Liver (tissue), 9 donors: Measurements from ENCODE around the gene RGS17. TPM values are rescaled to one million over a fixed set of nuclear protein-coding genes. Genes with fewer than 3 reads are reported as not detected.
"Not testable (repeated sequence)": the region's sequence is repeated elsewhere in the genome, so short reads cannot be mapped to it uniquely, and the experiment has no call there.

Experiments
- DNase-seq: peaks from one replicate; pipeline ENCODE4 v3.0.0-alpha.2; 2017; ENCODE audit warnings: low spot score
- H3K27ac ChIP-seq, 2 donors: one replicate each; pipeline ENCODE4 v1.7.0; 2013; ENCODE audit warnings: inconsistent platforms in 2 of 2, low read length in 2 of 2, control low read depth in 1 of 2, low read depth in 1 of 2, mild to moderate bottlenecking in 1 of 2
- H3K27me3 ChIP-seq, 4 donors: one replicate each; pipeline versions ENCODE4 v1.6.1 to v1.7.0; 2013; ENCODE audit warnings: low read length in 3 of 4, inconsistent platforms in 1 of 4, mild to moderate bottlenecking in 1 of 4, moderate library complexity in 1 of 4; ENCODE audit not compliant: control insufficient read depth in 4 of 4, insufficient read depth in 4 of 4
- H3K36me3 ChIP-seq, 4 donors: one replicate each; pipeline versions ENCODE4 v1.6.1 to v1.7.0; 2013; ENCODE audit warnings: low read length in 3 of 4, mild to moderate bottlenecking in 3 of 4, low read depth in 1 of 4, moderate library complexity in 1 of 4; ENCODE audit not compliant: control insufficient read depth in 4 of 4, insufficient read depth in 3 of 4
- H3K4me1 ChIP-seq, 4 donors: one replicate each; pipeline versions ENCODE4 v1.6.1 to v1.7.0; 2013; ENCODE audit warnings: low read length in 3 of 4, mild to moderate bottlenecking in 3 of 4, moderate library complexity in 1 of 4; ENCODE audit not compliant: control insufficient read depth in 4 of 4, insufficient read depth in 4 of 4
- H3K4me3 ChIP-seq, 3 donors: one replicate each; pipeline versions ENCODE4 v1.6.1 to v1.7.0; 2013; ENCODE audit warnings: low read length in 3 of 3, control low read depth in 1 of 3, low read depth in 1 of 3, mild to moderate bottlenecking in 1 of 3
- H3K9ac ChIP-seq, 2 donors: one replicate each; pipeline ENCODE4 v1.7.0; 2013; ENCODE audit warnings: low read length in 2 of 2, mild to moderate bottlenecking in 2 of 2, moderate library complexity in 2 of 2, control low read depth in 1 of 2, low read depth in 1 of 2
- H3K9me3 ChIP-seq, 4 donors: one replicate each; pipeline versions ENCODE4 v1.6.1 to v1.7.0; 2013; ENCODE audit warnings: low read length in 3 of 4; ENCODE audit not compliant: control insufficient read depth in 4 of 4
- EGR1 ChIP-seq, 2 donors: IDR thresholded peaks; 2 replicates each; pipeline ENCODE4 v1.6.1; 2016 to 2018; ENCODE audit warnings: antibody characterized with exemption in 2 of 2, low read depth in 2 of 2
- FOXA2 ChIP-seq: IDR thresholded peaks from 2 replicates; pipeline ENCODE4 v1.6.1; 2016; ENCODE audit warnings: antibody characterized with exemption
- RXRA ChIP-seq, 2 donors: IDR thresholded peaks; 2 replicates each; pipeline ENCODE4 v1.6.1; 2017 to 2018; ENCODE audit warnings: antibody characterized with exemption in 2 of 2, mild to moderate bottlenecking in 1 of 2
- SP1 ChIP-seq: IDR thresholded peaks from 2 replicates; pipeline ENCODE4 v1.6.1; 2018; ENCODE audit warnings: antibody characterized with exemption, mild to moderate bottlenecking
- TAF1 ChIP-seq: conservative IDR thresholded peaks from 2 replicates; pipeline ENCODE4 v1.6.1; 2016; ENCODE audit warnings: antibody characterized with exemption, mild to moderate bottlenecking
- WGBS: extraction: QIAGEN DNeasy Blood & Tissue Kit; methylation state at CpG from one replicate; pipeline ENCODE4 v1.1.7; 2013; 5-methylcytosine and 5-hydroxymethylcytosine counted together
- polyA plus RNA-seq, 2 donors: library from polyadenylated mRNA; stranded (reverse) in 1 of 2; unstranded in 1 of 2; fragments of 200-250 nt in 1 of 2; fragments of >200 nt in 1 of 2; fragmentation: Nextera tagmentation in 1 of 2; extraction: Ambion mirVana in 1 of 2; gene quantifications; one replicate each; pipeline versions ENCODE4 v1.2.1 to v1.2.3, GENCODE V29; 2013 to 2015
- total RNA-seq, 2 donors: library from RNA; depleted of rRNA; stranded (reverse); fragments of >200 nt; gene quantifications; one replicate each; pipeline ENCODE4 v1.2.3, GENCODE V29; 2014
- TF ChIP-seq, protein P1 (sequence below): fragments of 150-350 bp; IDR thresholded peaks from 2 replicates; pipeline ENCODE4 v1.5.1; 2017; ENCODE audit warnings: improper control_type of control experiment, low read depth, low read length; ENCODE audit not compliant: missing input control
- TF ChIP-seq, protein P2 (sequence below): IDR thresholded peaks from 2 replicates; pipeline ENCODE4 v1.6.1; 2016; ENCODE audit warnings: antibody characterized with exemption
- TF ChIP-seq, protein P3 (sequence below): IDR thresholded peaks from 2 replicates; pipeline ENCODE4 v1.6.1; 2016; ENCODE audit warnings: antibody characterized with exemption
- TF ChIP-seq, protein P4 (sequence below): IDR thresholded peaks from 2 replicates; pipeline ENCODE4 v1.6.1; 2016; ENCODE audit warnings: antibody characterized with exemption
- donor health status: healthy.
- donor health status: healthy.
- donor health status: healthy.
- donor health status: healthy.
- donor health status: healthy.

RGS17 gene
- total and polyA plus RNA-seq, 4 donors = under 0.01 to 0.09 (median 0.03) TPM

DNA sequence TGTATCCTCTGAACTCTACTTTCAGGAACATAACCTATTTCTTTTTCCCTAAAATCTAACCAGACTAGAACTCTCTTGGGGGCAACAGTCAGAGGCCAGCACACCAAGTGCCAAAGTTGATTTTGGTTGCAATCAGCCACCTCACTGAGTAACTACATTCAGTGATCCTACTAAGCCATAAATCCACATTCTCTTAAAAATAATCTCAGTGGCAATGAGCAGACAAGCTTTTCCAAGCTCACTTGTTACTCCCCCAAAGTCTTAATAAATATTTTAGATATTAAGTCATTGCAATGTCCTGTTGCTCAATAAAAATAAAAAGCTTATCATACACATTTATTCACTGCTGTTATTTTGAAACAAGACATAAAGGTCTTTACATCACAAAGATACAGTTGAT is 9.8 kb downstream of the RGS17 start:
- TF ChIP-seq, protein P1, sequence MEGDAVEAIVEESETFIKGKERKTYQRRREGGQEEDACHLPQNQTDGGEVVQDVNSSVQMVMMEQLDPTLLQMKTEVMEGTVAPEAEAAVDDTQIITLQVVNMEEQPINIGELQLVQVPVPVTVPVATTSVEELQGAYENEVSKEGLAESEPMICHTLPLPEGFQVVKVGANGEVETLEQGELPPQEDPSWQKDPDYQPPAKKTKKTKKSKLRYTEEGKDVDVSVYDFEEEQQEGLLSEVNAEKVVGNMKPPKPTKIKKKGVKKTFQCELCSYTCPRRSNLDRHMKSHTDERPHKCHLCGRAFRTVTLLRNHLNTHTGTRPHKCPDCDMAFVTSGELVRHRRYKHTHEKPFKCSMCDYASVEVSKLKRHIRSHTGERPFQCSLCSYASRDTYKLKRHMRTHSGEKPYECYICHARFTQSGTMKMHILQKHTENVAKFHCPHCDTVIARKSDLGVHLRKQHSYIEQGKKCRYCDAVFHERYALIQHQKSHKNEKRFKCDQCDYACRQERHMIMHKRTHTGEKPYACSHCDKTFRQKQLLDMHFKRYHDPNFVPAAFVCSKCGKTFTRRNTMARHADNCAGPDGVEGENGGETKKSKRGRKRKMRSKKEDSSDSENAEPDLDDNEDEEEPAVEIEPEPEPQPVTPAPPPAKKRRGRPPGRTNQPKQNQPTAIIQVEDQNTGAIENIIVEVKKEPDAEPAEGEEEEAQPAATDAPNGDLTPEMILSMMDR = no peak
- no peak for TF ChIP-seq SP1
- peaks cover 0 to 8% (median under 1%) of the 10 kb centered on the region in 4 donors for H3K27me3 ChIP-seq
- no peaks in the 10 kb centered on the region for H3K36me3 ChIP-seq
- no peaks in the 10 kb centered on the region for H3K4me1 ChIP-seq
- H3K9ac ChIP-seq = no peak overlapping the region
- no peak for DNase-seq
- H3K27ac ChIP-seq = no peak overlapping the region
- no peaks in the 10 kb centered on the region for H3K9me3 ChIP-seq
- H3K4me3 ChIP-seq = no peak overlapping the region

- Histone ChIP-seq H3K4me3 (no peak overlapping the region), H3K4me1 (no peaks in the 10 kb centered on the region), H3K9ac (no peak overlapping the region), H3K9me3 (no peaks in the 10 kb centered on the region), H3K27ac (no peak overlapping the region), H3K36me3 (no peaks in the 10 kb centered on the region), H3K27me3 (no peaks in the 10 kb centered on the region)
- WGBS = 46% methylated on average over 3 of the region's 3 CpGs
- TF ChIP-seq EGR1 (IDR thresholded peaks at IDR 0.05; ENCODE audit: low read depth in 2 of 2) (no peak), TAF1 (no peak), RXRA (IDR thresholded peaks at IDR 0.05) (no peak), FOXA2 (no peak)
- TF ChIP-seq, protein P2, sequence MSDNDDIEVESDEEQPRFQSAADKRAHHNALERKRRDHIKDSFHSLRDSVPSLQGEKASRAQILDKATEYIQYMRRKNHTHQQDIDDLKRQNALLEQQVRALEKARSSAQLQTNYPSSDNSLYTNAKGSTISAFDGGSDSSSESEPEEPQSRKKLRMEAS = no peak
- TF ChIP-seq, protein P3, sequence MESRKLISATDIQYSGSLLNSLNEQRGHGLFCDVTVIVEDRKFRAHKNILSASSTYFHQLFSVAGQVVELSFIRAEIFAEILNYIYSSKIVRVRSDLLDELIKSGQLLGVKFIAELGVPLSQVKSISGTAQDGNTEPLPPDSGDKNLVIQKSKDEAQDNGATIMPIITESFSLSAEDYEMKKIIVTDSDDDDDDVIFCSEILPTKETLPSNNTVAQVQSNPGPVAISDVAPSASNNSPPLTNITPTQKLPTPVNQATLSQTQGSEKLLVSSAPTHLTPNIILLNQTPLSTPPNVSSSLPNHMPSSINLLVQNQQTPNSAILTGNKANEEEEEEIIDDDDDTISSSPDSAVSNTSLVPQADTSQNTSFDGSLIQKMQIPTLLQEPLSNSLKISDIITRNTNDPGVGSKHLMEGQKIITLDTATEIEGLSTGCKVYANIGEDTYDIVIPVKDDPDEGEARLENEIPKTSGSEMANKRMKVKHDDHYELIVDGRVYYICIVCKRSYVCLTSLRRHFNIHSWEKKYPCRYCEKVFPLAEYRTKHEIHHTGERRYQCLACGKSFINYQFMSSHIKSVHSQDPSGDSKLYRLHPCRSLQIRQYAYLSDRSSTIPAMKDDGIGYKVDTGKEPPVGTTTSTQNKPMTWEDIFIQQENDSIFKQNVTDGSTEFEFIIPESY = no peak
- TF ChIP-seq, protein P4, sequence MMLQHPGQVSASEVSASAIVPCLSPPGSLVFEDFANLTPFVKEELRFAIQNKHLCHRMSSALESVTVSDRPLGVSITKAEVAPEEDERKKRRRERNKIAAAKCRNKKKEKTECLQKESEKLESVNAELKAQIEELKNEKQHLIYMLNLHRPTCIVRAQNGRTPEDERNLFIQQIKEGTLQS = no peak
- no peak for DNase-seq
Measured at GRCh38 chr6:153117986-153118879, 12.8 kb downstream of the RGS17 start.

- 73% methylated on average over 9 of the region's 9 CpGs for WGBS
- not testable (repeated sequence) for H3K27ac ChIP-seq, H3K4me1 ChIP-seq, H3K9ac ChIP-seq, H3K4me3 ChIP-seq, H3K27me3 ChIP-seq, H3K9me3 ChIP-seq, DNase-seq, H3K36me3 ChIP-seq
Measured at GRCh38 chr6:153111082-153111481, 20.0 kb downstream of the RGS17 start.

DNA sequence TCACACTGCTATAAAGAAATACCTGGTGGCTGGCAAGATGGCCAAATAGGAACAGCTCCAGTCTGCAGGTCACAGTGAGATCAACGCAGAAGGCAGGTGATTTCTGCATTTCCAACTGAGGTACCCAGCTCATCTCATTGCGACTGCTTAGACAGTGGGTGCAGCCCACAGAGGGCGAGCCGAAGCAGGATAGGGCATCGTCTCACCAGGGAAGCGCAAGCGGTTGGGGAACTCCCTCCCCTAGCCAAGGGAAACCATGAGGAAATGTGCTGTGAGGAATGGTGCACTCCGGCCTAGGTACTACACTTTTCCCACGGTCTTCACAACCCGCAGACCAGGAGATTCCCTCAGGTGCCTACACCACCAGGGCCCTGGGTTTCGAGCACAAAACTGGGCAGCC is 20.5 kb downstream of the RGS17 start:
- H3K27ac ChIP-seq, H3K4me3 ChIP-seq, H3K27me3 ChIP-seq, DNase-seq, H3K36me3 ChIP-seq, H3K9ac ChIP-seq, H3K4me1 ChIP-seq, H3K9me3 ChIP-seq: not testable (repeated sequence)
- WGBS = 89% methylated on average over 11 of the region's 11 CpGs
